ENCODE measurements around the gene TMEM39A.

TMEM39A gene

GRCh38 chr3:119401069-119401468, 62.3 kb downstream of the TMEM39A start:
- no peak overlapping the region; the same call in 1 of the 2 replicates for H3K4me3 ChIP-seq (ENCODE audit: low read length)
- no peak for TF ChIP-seq ZNF274 (IDR thresholded peaks at IDR 0.05; ENCODE audit: low read depth, low read length)

- no peak for TF ChIP-seq ZNF274 (IDR thresholded peaks at IDR 0.05; ENCODE audit: low read depth, low read length)
- no peak overlapping the region; the same call in 1 of the 2 replicates for H3K4me3 ChIP-seq (ENCODE audit: low read length)
Observed at GRCh38 chr3:119400466-119400865, 62.9 kb downstream of the TMEM39A start.

GRCh38 chr3:119396870-119397269, 66.5 kb downstream of the TMEM39A start:
- no peak for TF ChIP-seq ZNF274 (IDR thresholded peaks at IDR 0.05; ENCODE audit: low read depth, low read length)
- H3K4me3 ChIP-seq (ENCODE audit: low read length), result no peak overlapping the region

GRCh38 chr3:119395923-119396358, 67.5 kb downstream of the TMEM39A start:
- H3K4me3 ChIP-seq (ENCODE audit: low read length), result no peak overlapping the region
- no peak for TF ChIP-seq ZNF274 (IDR thresholded peaks at IDR 0.05; ENCODE audit: low read depth, low read length)

- TF ChIP-seq ZNF274 (IDR thresholded peaks at IDR 0.05; ENCODE audit: low read depth, low read length), result no peak
- H3K4me3 ChIP-seq (ENCODE audit: low read length), result no peak overlapping the region
Observed at GRCh38 chr3:119388577-119388976, 74.8 kb downstream of the TMEM39A start.

GRCh38 chr3:119382134-119382533, 81.3 kb downstream of the TMEM39A start:
- no peak overlapping the region for H3K4me3 ChIP-seq (ENCODE audit: low read length)

GRCh38 chr3:119380697-119381096, 82.7 kb downstream of the TMEM39A start:
- no peak for TF ChIP-seq ZNF274 (IDR thresholded peaks at IDR 0.05; ENCODE audit: low read depth, low read length)
- no peak overlapping the region for H3K4me3 ChIP-seq (ENCODE audit: low read length)

More at GRCh38 chr3:119382134-119382533, 81.3 kb downstream of the TMEM39A start:
- TF ChIP-seq ZNF274 (IDR thresholded peaks at IDR 0.05; ENCODE audit: low read depth, low read length), result no peak

Data from GM08714 (cell line).